NK-92 (cell line): ENCODE results near the gene PTPRD.

Source experiments
- DNase-seq: peaks from one replicate; lab custom pipeline; 2025; ENCODE audit not compliant: unreplicated experiment; lab: John Stamatoyannopoulos, UW

Gene PTPRD

GRCh38 chr9:9790216-9790872, 822.5 kb downstream of the PTPRD start:
- DNase-seq = no peak

GRCh38 chr9:9783711-9784110, 829.1 kb downstream of the PTPRD start:
- DNase-seq = no peak

GRCh38 chr9:9783211-9783610, 829.6 kb downstream of the PTPRD start:
- DNase-seq = no peak

GRCh38 chr9:9778293-9778692, 834.5 kb downstream of the PTPRD start:
- no peak for DNase-seq

GRCh38 chr9:9774471-9774870, 838.3 kb downstream of the PTPRD start:
- DNase-seq = no peak

GRCh38 chr9:9771314-9771713, 841.5 kb downstream of the PTPRD start:
- DNase-seq = no peak

GRCh38 chr9:9764821-9765220, 848.0 kb downstream of the PTPRD start:
- no peak for DNase-seq

GRCh38 chr9:9754186-9754585, 858.6 kb downstream of the PTPRD start:
- DNase-seq = no peak

GRCh38 chr9:9753266-9753665, 859.5 kb downstream of the PTPRD start:
- no peak for DNase-seq

- DNase-seq = no peak
Observed at GRCh38 chr9:9752722-9753121, 860.1 kb downstream of the PTPRD start.

GRCh38 chr9:9751996-9752395, 860.8 kb downstream of the PTPRD start:
- no peak for DNase-seq

- no peak for DNase-seq
Observed at GRCh38 chr9:9750719-9751118, 862.1 kb downstream of the PTPRD start.

- DNase-seq = no peak
Observed at GRCh38 chr9:9749591-9749990, 863.2 kb downstream of the PTPRD start.

- DNase-seq = no peak
Observed at GRCh38 chr9:9747787-9748186, 865.0 kb downstream of the PTPRD start.

- no peak for DNase-seq
Observed at GRCh38 chr9:9746826-9747225, 866.0 kb downstream of the PTPRD start.

GRCh38 chr9:9743822-9744221, 869.0 kb downstream of the PTPRD start:
- no peak for DNase-seq

GRCh38 chr9:9730174-9730573, 882.6 kb downstream of the PTPRD start:
- no peak for DNase-seq

- no peak for DNase-seq
Observed at GRCh38 chr9:9729082-9729481, 883.7 kb downstream of the PTPRD start.

- DNase-seq = no peak
Observed at GRCh38 chr9:9719373-9720112, 893.3 kb downstream of the PTPRD start.

GRCh38 chr9:9718691-9719090, 894.1 kb downstream of the PTPRD start:
- no peak for DNase-seq

GRCh38 chr9:9679433-9679832, 933.4 kb downstream of the PTPRD start:
- no peak for DNase-seq

GRCh38 chr9:9674461-9674860, 938.3 kb downstream of the PTPRD start:
- DNase-seq = no peak

GRCh38 chr9:9670454-9670853, 942.3 kb downstream of the PTPRD start:
- DNase-seq = no peak
